Upper lobe of left lung (tissue), 6 donors: ENCODE measurements around the gene RSPH9. TPM values are rescaled to one million over a fixed set of nuclear protein-coding genes. Genes with fewer than 3 reads are reported as not detected.

Experiments
- ATAC-seq, 2 donors: fragments of 200-7000 bp; cut with Tn5 transposase; one replicate each; pipeline ENCODE4 v1.9.1; 2022; ENCODE audit warnings: mild to moderate bottlenecking in 2 of 2, moderate library complexity in 2 of 2; ENCODE audit not compliant: low FRiP score in 2 of 2
- DNase-seq, 2 donors: peaks; one replicate each; pipeline ENCODE4 v3.0.0-alpha.2; 2019 to 2020
- H3K27ac ChIP-seq, 4 donors: fragments of 200-600 bp; sonication (generic); one replicate each; pipeline ENCODE4 v1.5.1; 2016 to 2019
- H3K27me3 ChIP-seq, 4 donors: fragments of 200-600 bp; sonication (generic); one replicate each; pipeline ENCODE4 v1.5.1; 2017 to 2019
- H3K36me3 ChIP-seq, 4 donors: fragments of 200-600 bp; sonication (generic); one replicate each; pipeline ENCODE4 v1.5.1; 2016 to 2019
- H3K4me1 ChIP-seq, 4 donors: fragments of 200-600 bp; sonication (generic); one replicate each; pipeline ENCODE4 v1.5.1; 2018 to 2019
- H3K4me3 ChIP-seq, 4 donors: fragments of 200-600 bp; sonication (generic); one replicate each; pipeline ENCODE4 v1.5.1; 2017 to 2019; ENCODE audit warnings: mild to moderate bottlenecking in 2 of 4, moderate library complexity in 1 of 4
- H3K9me3 ChIP-seq, 4 donors: fragments of 200-600 bp; sonication (generic); one replicate each; pipeline ENCODE4 v1.5.1; 2018 to 2019
- CTCF ChIP-seq, 6 experiments: fragments of 450-650 bp in 4 of 6; fragments of 200-600 bp in 2 of 6; sonication (generic) in 2 of 6; IDR thresholded peaks; one replicate each; pipeline ENCODE4 v1.5.1; 2016 to 2019; ENCODE audit warnings: antibody characterized with exemption in 6 of 6
- EP300 ChIP-seq, 4 donors: sonication (generic); formaldehyde crosslinking; IDR thresholded peaks; one replicate each; pipeline ENCODE4 v1.5.1; 2017; ENCODE audit warnings: antibody characterized with exemption in 4 of 4, control low read depth in 2 of 4
- POLR2A ChIP-seq, 4 donors: fragments of 450-650 bp; IDR thresholded peaks; one replicate each; pipeline ENCODE4 v1.5.1; 2016 to 2017; ENCODE audit warnings: antibody characterized with exemption in 4 of 4, mild to moderate bottlenecking in 2 of 4
- POLR2AphosphoS5 ChIP-seq, 2 donors: sonication (generic); formaldehyde crosslinking; IDR thresholded peaks; one replicate each; pipeline ENCODE4 v1.5.1; 2017; ENCODE audit warnings: antibody characterized with exemption in 2 of 2
- WGBS, 2 donors: methylation state at CpG; one replicate each; pipeline ENCODE4 v1.1.5; 2017 to 2018; 5-methylcytosine and 5-hydroxymethylcytosine counted together
- total RNA-seq, 6 donors: library from RNA; depleted of rRNA in 4 of 6; stranded (reverse); fragments of >200 nt in 4 of 6; gene quantifications; one replicate each; pipeline versions ENCODE4 v1.1.0 to v1.2.1, GENCODE V29; 2016 to 2021
- donor health status: DM: no; HTN: no; CAD: no; lungs with moderate emphysema.
- donor health status: DM: no; HTN: yes; CAD: no; lungs with severe emphysema.

The RSPH9 gene
- total RNA-seq, 6 donors from 2014 or later: 0.20 to 4.2 (median 2.1) TPM

GRCh38 chr6:43707767-43708166, 62.9 kb downstream of the RSPH9 start:
- TF ChIP-seq EP300 (IDR thresholded peaks at IDR 0.05): no peak
- TF ChIP-seq CTCF (IDR thresholded peaks at IDR 0.05): no peak
- no peak for TF ChIP-seq POLR2A (IDR thresholded peaks at IDR 0.05)
- TF ChIP-seq POLR2AphosphoS5 (IDR thresholded peaks at IDR 0.05): no peak
- Histone ChIP-seq H3K27me3 (no peaks in the 10 kb centered on the region), H3K27ac (no peak overlapping the region), H3K4me3 (no peak overlapping the region), H3K9me3 (no peaks in the 10 kb centered on the region), H3K36me3 (no peaks in the 10 kb centered on the region), H3K4me1 (peaks cover 34 to 60% (median 38%) of the 10 kb centered on the region in 4 donors)
- ATAC-seq (no peak), DNase-seq (no peak)
- 22 to 50% methylated on average over 1 of the region's 1 CpG for WGBS, 2 donors

- H3K4me3 ChIP-seq: no peak overlapping the region
- H3K36me3 ChIP-seq: no peaks in the 10 kb centered on the region
- peak overlapping the region in 2 of 4 donors; percentile 44 to 47 for H3K27ac ChIP-seq
- H3K4me1 ChIP-seq: peaks cover 25 to 48% (median 29%) of the 10 kb centered on the region in 4 donors
- 41 to 46% methylated on average over 5 of the region's 5 CpGs for WGBS, 2 donors
- H3K27me3 ChIP-seq: no peaks in the 10 kb centered on the region
- DNase-seq (peak in 1 of 2 donors; percentile 40), ATAC-seq (peak; percentile 67 to 88)
- H3K9me3 ChIP-seq: no peaks in the 10 kb centered on the region
- no peak for TF ChIP-seq CTCF (IDR thresholded peaks at IDR 0.05)
- peak in 1 of 4 donors; percentile 88 for TF ChIP-seq EP300 (IDR thresholded peaks at IDR 0.05)
- no peak for TF ChIP-seq POLR2A (IDR thresholded peaks at IDR 0.05)
- TF ChIP-seq POLR2AphosphoS5 (IDR thresholded peaks at IDR 0.05): peak; percentile 21 to 76
Measured at GRCh38 chr6:43708860-43709653, 64.2 kb downstream of the RSPH9 start.

- DNase-seq (peak in 1 of 2 donors; percentile 14), ATAC-seq (no peak)
- 80 to 83% methylated on average over 7 of the region's 7 CpGs for WGBS, 2 donors
- H3K4me1 ChIP-seq: peaks cover 25 to 43% (median 30%) of the 10 kb centered on the region in 4 donors
- H3K4me3 ChIP-seq: no peak overlapping the region
- peak overlapping the region in 1 of 4 donors; percentile 47 for H3K27ac ChIP-seq
- H3K36me3 ChIP-seq: no peaks in the 10 kb centered on the region
- H3K9me3 ChIP-seq: no peaks in the 10 kb centered on the region
- H3K27me3 ChIP-seq: no peaks in the 10 kb centered on the region
- peak in 1 of 2 donors; percentile 5 for TF ChIP-seq POLR2AphosphoS5 (IDR thresholded peaks at IDR 0.05)
- TF ChIP-seq CTCF (IDR thresholded peaks at IDR 0.05): no peak
- no peak for TF ChIP-seq POLR2A (IDR thresholded peaks at IDR 0.05)
- TF ChIP-seq EP300 (IDR thresholded peaks at IDR 0.05): no peak
Measured at GRCh38 chr6:43709654-43710303, 64.9 kb downstream of the RSPH9 start.

- TF ChIP-seq EP300 (IDR thresholded peaks at IDR 0.05) (no peak), POLR2AphosphoS5 (IDR thresholded peaks at IDR 0.05) (no peak), POLR2A (IDR thresholded peaks at IDR 0.05) (no peak), CTCF (IDR thresholded peaks at IDR 0.05) (no peak)
- no peak for DNase-seq
- ATAC-seq: no peak
- peaks cover 25 to 39% (median 31%) of the 10 kb centered on the region in 4 donors for H3K4me1 ChIP-seq
- no peak overlapping the region for H3K4me3 ChIP-seq
- WGBS, 2 donors: 66 to 91% methylated on average over 2 to 4 of the region's 4 CpGs
- H3K27me3 ChIP-seq: no peaks in the 10 kb centered on the region
- no peaks in the 10 kb centered on the region for H3K36me3 ChIP-seq
- H3K27ac ChIP-seq: no peak overlapping the region
- H3K9me3 ChIP-seq: no peaks in the 10 kb centered on the region
Measured at GRCh38 chr6:43710576-43710975, 65.7 kb downstream of the RSPH9 start.
